Measurements from ENCODE around the gene GRID1.

DNA sequence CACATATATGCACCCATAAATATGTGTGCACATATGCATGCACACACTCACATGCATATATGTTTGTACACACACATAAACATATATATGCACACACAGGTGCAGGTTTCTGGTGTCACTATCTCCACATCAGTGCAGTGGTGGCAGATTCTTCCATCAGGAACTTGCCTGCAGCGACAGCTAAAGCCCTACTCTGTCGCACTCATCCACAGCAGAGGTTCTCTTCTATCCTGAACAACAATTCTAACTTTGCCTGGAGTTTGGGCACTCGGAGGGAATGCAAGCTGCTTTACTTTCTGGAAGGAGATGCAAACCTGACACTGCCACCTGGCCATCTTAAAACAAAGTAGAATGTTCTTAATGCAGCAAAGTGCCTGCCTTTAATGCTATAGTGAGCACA lies 745.8 kb downstream of the GRID1 start:
- no peak for TF ChIP-seq YY1 (IDR thresholded peaks at IDR 0.05; ENCODE audit: insufficient read depth, insufficient read length)
- TF ChIP-seq SUZ12 (IDR thresholded peaks at IDR 0.05; ENCODE audit: extremely low read depth, insufficient read depth, insufficient read length), result no peak
